ENCODE measurements around the gene CD40LG. TPM values are rescaled to one million over a fixed set of nuclear protein-coding genes. Genes with fewer than 3 reads are reported as not detected.

Gene CD40LG
- polyA plus RNA-seq, 1 experiment = not detected

DNA sequence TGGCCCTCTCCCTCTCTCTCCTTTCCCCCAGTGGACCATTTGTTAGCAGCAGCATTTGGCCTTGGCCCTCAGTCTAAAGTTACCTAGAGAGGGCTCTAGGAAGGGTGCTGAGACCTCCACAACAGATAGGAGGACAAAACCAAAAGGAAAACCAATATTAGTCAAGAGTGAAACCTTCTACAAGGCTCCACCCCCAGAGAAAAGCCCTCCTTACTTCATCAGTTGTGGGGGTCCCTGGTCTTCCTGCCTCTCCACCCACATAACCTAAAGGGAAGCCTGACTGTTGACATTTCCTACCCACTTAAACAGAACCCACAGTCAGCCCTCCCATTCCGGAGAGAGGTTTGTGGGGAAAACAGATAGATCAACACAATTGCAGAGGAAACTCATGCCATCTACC lies 4.7 kb upstream of the CD40LG start:
- ChIA-PET POLR2A (no interaction called here), CTCF (no interaction called here)
- TF ChIP-seq, protein P1, sequence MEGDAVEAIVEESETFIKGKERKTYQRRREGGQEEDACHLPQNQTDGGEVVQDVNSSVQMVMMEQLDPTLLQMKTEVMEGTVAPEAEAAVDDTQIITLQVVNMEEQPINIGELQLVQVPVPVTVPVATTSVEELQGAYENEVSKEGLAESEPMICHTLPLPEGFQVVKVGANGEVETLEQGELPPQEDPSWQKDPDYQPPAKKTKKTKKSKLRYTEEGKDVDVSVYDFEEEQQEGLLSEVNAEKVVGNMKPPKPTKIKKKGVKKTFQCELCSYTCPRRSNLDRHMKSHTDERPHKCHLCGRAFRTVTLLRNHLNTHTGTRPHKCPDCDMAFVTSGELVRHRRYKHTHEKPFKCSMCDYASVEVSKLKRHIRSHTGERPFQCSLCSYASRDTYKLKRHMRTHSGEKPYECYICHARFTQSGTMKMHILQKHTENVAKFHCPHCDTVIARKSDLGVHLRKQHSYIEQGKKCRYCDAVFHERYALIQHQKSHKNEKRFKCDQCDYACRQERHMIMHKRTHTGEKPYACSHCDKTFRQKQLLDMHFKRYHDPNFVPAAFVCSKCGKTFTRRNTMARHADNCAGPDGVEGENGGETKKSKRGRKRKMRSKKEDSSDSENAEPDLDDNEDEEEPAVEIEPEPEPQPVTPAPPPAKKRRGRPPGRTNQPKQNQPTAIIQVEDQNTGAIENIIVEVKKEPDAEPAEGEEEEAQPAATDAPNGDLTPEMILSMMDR (IDR thresholded peaks at IDR 0.05; ENCODE audit: insufficient read depth, low read depth, low read length) = no peak
- H3K4me3 ChIP-seq (ENCODE audit: low read depth, low read length) = no peak overlapping the region
- H3K27me3 ChIP-seq (ENCODE audit: control insufficient read depth, insufficient read depth, low read length) = no peaks in the 10 kb centered on the region
- no peaks in the 10 kb centered on the region for H3K36me3 ChIP-seq (ENCODE audit: control insufficient read depth, insufficient read depth, low read length)
- DNase-seq (ENCODE audit: low read depth) = no peak

DNA sequence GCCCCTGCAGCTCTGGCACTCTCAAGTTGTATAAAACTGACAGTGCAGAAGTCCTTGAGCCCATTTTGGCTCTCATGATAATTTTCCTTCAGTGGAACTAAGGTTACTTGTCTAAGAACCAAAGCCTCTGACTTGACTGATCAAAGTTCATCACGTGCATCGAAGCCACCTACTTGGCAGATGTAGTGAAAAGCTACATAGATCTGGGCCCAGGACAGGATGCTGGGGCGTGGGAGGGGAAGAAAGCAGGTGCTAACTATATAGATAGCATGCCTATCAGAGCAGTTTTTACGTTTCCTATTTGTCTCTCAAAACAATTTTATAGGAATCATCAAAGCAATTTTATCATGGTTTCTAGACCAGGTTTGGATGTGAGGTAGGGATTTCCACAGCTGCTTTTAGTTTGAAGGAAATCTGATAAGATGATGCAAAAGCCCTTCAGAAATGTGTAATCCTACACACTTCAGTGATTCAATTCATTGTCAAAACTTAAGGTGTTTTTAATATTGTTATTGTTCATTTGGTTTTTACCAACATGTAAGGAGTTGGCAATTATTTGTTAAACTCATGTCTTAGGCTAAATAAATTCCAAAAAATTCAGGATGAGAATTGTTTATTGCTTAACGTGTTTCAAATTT lies 1.2 kb upstream of the CD40LG start:
- ChIA-PET POLR2A (no interaction called here), CTCF (no interaction called here)
- no peak overlapping the region for H3K4me3 ChIP-seq (ENCODE audit: low read depth, low read length)
- TF ChIP-seq, protein P1 (IDR thresholded peaks at IDR 0.05; ENCODE audit: insufficient read depth, low read depth, low read length) = no peak
- H3K27me3 ChIP-seq (ENCODE audit: control insufficient read depth, insufficient read depth, low read length) = no peaks in the 10 kb centered on the region
- no peak for DNase-seq (ENCODE audit: low read depth)
- no peaks in the 10 kb centered on the region for H3K36me3 ChIP-seq (ENCODE audit: control insufficient read depth, insufficient read depth, low read length)

DNA sequence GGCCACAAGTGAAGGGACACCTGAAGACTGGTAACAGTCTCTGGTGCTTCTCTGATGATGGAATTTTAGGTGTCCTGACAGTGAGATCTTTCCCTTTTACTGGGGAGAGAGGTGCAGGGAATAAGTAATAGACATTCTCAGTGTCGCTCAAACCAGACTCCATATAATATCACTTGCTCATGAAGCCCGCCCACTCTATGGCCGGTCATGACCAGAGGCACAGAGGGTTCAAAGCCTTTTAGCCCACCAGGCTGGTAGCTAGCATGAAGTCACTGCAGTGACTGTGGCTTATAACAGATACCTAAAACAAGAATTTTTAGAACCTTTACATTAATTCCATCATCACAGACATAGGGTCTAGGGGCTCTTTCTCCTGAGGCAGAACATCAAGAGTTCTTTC lies 2.9 kb downstream of the CD40LG start:
- POLR2A ChIA-PET = no interaction called here
- TF ChIP-seq, protein P1 (IDR thresholded peaks at IDR 0.05; ENCODE audit: insufficient read depth, low read depth, low read length) = no peak
- CTCF ChIA-PET = no interaction called here
- no peak for DNase-seq (ENCODE audit: low read depth)
- Histone ChIP-seq H3K36me3 (ENCODE audit: control insufficient read depth, insufficient read depth, low read length) (no peaks in the 10 kb centered on the region), H3K27me3 (ENCODE audit: control insufficient read depth, insufficient read depth, low read length) (no peaks in the 10 kb centered on the region), H3K4me3 (ENCODE audit: low read depth, low read length) (no peak overlapping the region)

DNA sequence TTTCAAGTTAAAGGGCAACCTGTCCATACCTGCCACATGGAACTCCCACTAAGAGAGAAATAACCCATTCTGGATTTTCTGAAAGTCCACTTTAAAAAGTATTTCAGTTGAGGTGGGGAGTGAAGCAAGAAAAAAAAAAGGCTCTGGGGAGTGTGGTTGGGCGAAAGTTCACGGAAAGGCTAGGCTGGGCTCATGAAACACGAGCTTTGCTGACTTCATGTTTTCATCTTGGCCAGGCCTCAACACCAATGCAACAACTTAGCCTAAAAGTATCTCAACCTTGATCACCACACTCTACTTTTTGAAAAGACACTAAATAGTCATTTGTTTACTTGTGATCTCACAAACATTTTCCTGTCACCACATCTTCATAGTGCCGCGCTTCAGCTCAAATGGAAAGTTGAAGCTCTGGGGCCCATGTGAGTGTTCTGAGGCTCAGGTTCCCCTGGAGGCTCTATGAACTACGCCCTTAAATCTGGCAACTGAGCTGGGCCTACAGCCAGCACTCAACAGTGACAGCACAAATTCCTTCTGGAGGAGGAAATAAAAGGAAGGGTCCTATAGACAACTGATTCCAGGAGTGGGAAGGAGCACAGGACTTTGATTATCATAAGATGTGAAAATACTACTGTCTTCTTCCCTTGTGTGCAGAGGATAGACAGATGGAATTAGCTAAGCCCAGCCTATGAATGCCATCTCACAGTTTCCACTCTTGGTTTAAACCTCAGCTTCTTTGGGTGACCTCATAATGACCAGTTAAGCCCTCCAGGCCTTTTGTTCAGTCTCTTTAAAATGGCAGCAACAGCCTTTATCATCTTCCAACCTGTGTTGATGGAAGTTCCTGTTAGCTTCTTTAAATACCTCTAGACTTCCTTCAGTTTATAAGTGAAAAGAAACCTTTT lies 5.1 kb downstream of the CD40LG start:
- CTCF ChIA-PET = no interaction called here

DNA sequence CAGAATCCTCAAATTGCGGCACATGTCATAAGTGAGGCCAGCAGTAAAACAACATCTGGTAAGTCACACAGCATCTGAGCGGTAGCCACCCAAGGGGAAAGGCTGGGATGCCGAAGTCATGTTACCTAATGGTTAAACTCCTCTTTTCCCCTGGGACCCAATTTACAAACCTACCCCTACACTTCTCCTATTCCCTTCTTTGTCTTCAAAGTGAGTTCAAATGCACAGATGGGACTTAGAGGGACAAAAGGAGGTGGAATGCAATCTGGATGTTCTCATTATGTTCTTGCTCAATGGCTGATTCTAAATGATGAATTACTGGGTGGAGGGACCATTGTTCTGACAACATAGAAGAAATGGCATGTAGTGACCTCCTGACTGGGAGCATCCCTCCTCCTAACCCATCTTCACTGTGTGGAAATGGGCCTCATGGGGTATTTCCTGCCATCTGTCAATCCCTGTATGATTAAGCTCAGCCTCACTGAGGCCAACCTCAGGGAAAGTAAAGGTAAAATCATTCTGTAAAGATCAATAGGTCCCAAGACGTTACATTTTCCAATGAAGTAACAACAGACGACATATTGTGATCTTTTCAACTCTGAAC lies 8.5 kb downstream of the CD40LG start:
- Histone ChIP-seq H3K27me3 (ENCODE audit: control insufficient read depth, insufficient read depth, low read length) (no peaks in the 10 kb centered on the region), H3K4me3 (ENCODE audit: low read depth, low read length) (no peak overlapping the region), H3K36me3 (ENCODE audit: control insufficient read depth, insufficient read depth, low read length) (no peaks in the 10 kb centered on the region)
- POLR2A ChIA-PET = no interaction called here
- DNase-seq (ENCODE audit: low read depth) = no peak
- CTCF ChIA-PET = no interaction called here
- TF ChIP-seq, protein P1 (IDR thresholded peaks at IDR 0.05; ENCODE audit: insufficient read depth, low read depth, low read length) = no peak

More for the DNA sequence above, 5.1 kb downstream of the CD40LG start:
- TF ChIP-seq, protein P1 (IDR thresholded peaks at IDR 0.05; ENCODE audit: insufficient read depth, low read depth, low read length) = no peak
- Histone ChIP-seq H3K27me3 (ENCODE audit: control insufficient read depth, insufficient read depth, low read length) (no peaks in the 10 kb centered on the region), H3K36me3 (ENCODE audit: control insufficient read depth, insufficient read depth, low read length) (no peaks in the 10 kb centered on the region), H3K4me3 (ENCODE audit: low read depth, low read length) (no peak overlapping the region)
- POLR2A ChIA-PET = no interaction called here
- DNase-seq (ENCODE audit: low read depth) = no peak

Data from BJ (cell line).